Inflammatory macrophage (primary cell): ENCODE measurements around the gene MCMBP.
"Not testable (repeated sequence)": the region's sequence is repeated elsewhere in the genome, so short reads cannot be mapped to it uniquely, and the experiment has no call there.

Source experiments
- DNase-seq, 2 donors: peaks; one replicate each; pipeline ENCODE4 v3.0.0-alpha.2; 2020 to 2022
- total RNA-seq, 18 experiments: gene quantifications; one replicate each; lab custom pipeline; 2026; ENCODE audit warnings: mixed read lengths in 6 of 18, inconsistent platforms in 2 of 18; lab: John Stamatoyannopoulos, UW

Gene MCMBP, protein sequence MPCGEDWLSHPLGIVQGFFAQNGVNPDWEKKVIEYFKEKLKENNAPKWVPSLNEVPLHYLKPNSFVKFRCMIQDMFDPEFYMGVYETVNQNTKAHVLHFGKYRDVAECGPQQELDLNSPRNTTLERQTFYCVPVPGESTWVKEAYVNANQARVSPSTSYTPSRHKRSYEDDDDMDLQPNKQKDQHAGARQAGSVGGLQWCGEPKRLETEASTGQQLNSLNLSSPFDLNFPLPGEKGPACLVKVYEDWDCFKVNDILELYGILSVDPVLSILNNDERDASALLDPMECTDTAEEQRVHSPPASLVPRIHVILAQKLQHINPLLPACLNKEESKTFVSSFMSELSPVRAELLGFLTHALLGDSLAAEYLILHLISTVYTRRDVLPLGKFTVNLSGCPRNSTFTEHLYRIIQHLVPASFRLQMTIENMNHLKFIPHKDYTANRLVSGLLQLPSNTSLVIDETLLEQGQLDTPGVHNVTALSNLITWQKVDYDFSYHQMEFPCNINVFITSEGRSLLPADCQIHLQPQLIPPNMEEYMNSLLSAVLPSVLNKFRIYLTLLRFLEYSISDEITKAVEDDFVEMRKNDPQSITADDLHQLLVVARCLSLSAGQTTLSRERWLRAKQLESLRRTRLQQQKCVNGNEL
- 96.3 to 196 (median 142) reads per million in 18 experiments for total RNA-seq

DNA sequence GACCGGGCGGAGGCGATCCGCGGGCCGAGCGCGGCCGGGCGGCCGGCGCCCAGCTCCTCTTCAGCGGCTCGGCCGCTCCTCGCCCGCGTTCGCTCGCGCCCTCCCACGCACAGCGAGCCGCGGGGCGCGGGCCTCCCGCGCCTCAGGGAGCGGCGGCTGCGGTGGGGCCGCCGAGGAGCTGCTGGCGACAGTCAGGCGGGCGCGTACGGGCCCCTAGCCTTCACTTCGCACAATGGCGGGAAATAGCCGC lies at the start of gene MCMBP:
TSS of gene MCMBP (minus strand) at position 234 of the 250 bp plus-strand sequence. CDS start 259 bp downstream, outside the sequence.
- DNase-seq, result no peak

DNA sequence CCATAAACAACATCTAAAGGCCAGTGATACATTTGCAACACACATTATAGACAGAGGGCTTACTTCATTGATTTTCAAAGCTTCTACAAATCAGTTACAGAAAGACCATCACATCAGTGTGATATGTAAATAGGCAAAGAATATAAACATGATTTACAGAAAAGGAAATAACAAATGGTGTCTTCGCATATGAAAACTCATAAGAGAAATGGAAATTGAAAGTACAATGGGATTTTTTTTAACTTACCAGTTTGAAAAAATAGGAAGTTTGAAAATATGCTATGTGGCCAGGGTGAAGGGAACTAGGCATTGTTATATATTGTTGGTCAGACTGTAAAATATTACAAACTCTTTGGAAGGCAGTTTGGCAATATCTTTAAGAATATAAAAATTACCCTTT lies 47.2 kb upstream of the MCMBP start:
- peak; percentile 23 to 59 for DNase-seq

DNA sequence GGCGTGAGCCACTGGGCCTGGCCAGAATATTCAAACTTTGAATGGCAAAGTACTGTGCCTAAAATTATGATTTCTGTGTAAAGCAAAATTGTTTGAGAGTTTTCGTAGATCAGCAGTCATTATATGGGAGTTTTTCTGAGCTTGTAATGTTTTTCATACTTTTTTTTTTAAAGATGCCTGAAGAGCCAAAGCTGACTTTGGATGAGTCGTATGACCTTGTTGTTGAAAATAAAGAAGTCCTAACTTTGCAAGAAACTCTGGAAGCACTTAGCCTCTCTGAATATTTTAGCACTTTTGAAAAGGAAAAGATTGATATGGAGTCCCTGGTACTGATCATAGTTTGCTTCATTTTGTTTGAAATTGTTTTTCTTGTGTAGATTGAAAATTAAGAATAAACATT lies 46.6 kb upstream of the MCMBP start:
- peak in 1 of 2 donors; percentile 3 for DNase-seq

DNA sequence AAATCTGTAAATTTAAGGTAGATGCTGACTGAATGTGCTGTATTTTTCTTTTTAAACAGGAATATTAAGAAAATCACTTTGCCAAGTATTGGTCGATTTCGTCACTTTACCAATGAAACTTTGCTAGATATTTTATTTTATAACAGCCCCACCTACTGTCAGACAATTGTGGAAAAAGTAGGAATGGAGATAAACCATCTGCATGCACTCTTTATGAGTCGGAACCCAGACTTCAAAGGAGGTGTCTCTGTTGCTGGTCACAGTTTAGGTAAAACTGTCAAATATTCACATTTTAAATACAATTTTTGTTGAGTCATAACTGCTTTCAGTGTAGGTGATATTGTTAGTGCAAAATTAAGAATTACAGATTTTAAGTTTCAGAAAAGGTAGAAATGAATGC lies 45.1 kb upstream of the MCMBP start:
- DNase-seq, result no peak

DNA sequence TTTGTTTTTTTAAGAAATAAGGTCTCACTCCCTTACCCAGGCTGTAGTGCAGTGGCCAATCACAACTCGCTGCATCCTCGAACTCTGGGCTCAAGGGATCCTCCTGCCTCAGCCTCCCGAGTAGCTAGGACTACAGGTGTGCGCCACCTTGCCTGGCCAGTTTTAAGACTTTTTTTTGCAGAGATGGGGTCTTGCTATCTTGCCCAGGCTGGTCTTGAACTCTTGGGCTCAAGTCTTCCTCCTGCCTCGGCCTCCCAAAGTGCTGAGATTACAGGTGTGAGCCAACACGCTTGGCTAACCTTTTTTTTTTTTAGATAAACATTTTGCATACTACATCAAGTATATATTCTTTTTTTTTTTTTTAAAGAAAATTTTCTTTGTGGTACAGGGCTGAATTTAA lies 38.0 kb upstream of the MCMBP start:
- no peak for DNase-seq

DNA sequence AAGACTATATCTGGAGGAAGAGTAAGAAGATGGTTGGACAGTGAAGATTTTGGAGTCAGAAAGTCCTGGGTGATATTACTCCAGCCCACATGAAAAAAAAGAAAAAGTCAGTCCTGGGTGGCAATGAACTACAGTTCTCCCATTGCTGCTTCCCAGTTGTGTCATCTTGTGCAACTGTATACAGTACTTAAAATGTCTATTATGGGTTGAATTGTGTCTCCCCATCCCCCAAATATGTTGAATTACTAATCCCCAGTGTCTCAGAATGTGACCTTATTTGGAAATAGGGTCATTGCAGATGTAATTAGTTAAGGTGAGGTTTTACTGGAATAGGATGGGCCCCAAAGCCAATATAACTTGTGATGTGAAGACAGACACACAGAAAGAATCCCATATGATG lies 35.5 kb upstream of the MCMBP start:
- DNase-seq, result no peak

DNA sequence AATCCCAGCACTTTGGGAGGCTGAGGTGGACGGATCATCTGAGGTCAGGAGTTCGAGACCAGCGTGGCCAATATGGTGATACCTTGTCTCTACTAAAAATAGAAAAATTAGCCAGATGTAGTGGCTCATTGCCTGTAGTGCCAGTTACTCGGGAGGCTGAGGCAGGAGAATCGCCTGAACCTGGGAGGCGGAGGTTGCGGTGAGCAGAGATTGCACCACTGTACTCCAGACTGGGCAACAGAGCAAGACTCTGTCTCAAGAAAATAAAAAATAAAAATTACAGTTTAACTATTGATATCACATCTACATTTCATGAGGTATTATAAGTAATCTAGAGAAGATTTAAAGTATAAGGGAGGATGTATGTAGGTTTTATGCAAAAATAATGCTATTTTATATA lies 35.1 kb upstream of the MCMBP start:
- DNase-seq, result not testable (repeated sequence)

DNA sequence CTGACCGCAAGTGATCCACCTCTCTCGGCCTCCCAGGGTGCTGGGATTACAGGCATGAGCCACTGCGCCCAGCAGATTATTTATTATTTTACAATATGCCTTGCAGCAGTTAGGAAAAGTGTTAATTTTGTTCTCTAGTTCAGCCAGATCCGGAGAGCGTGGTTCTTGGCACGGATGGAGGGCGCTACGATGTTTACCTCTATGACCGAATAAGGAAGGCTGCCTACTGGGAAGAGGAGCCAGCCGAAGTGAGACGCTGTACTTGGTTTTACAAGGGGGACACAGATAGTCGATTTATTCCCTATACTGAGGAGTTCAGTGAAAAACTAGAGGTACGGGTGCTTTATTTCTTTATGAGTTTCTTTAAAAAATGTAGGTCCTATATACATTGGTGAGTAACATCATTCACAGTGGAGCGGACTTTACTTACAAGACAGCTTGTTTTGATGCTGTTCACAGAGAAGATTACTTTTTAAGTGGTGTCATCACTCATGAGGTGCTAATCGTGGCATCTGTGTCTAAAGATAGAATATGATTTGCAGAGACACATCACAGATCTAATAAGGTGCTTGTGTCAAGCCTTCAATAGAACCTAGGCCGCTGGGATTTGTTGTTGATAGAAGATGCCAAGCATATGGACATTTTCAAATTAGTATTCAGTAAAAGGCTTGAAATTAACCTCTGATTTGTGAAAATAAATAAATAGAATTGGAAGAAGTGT lies 31.5 kb upstream of the MCMBP start:
- no peak for DNase-seq

DNA sequence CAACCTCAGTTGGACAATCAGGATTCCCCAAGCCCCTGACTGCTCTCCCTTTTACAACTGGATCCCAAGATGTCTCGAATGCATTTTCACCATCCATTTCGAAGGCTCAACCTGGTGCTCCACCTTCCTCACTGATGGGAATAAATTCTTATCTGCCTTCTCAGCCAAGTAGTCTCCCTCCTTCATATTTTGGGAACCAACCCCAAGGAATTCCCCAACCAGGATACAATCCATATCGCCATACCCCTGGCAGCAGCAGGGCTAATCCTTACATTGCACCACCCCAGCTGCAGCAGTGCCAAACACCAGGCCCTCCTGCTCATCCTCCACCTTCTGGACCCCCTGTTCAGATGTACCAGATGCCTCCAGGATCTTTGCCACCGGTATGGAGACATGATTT lies 25.9 kb upstream of the MCMBP start:
- DNase-seq, result no peak

DNA sequence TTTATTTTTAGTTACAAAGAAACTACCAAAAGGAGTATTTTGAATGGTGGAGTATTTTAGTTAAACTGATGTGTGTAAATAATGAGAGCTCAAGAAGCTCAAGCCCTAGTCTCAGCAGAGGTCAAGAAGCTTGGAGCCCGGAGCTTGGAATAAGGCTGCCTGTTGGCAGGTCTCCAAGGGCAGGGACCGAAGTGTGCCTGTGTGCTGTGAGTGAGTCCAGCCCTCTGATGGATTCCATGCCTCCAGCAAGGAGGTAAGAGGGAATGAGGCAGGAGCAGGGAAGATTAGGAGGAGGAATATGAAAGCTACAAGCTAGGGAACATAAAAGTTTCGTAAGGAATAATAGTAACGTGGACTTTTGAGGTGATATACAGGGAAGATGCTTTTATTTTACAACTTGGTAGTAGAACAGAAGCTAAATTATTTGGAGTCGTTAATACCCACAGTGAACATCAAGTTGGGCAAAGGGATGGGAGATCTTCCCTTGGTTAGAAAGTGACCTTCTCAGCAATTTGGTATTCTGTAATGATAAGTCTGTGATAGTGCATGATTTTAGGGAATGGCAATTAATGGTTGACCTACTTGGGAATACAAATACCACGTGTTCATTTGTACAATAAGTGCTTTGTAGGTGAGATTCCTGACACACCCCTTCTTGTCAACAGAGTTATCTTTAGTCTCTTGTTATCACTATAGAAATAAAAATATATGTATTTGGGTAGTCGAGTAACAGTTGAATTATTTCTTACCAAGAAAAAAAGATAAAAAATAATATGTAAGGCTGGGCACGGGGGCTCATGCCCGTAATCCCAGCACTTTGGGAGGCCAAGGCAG lies 24.5 kb upstream of the MCMBP start:
- no peak for DNase-seq

DNA sequence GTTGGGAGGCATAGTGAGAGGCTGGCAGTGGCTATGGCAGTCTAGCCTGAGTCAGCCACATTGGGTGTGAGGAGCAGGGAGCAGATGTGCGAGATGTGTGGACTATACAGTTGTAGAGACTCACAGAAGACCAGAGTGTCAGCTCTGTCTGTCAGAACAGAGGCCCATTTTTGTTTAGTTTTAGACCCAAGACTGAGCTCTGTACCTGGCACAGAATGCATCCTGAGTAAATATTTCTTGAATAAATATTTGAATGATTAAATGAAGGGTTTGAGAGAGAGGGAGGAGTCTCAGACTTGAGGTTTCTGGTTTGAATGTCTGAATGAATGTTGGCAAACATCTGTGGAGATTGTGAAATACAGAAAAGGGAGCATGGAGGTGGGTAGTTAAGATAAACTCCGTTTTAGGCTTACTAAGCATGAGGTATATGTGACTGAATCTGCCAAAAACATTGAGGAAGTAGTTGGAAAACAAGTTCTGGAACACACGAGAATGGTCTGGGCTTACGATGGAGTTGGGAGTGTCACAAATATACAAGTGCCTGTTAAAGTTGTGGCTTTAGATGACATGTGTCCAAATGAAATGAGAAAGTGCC lies 23.5 kb upstream of the MCMBP start:
- peak; percentile 36 to 45 for DNase-seq

DNA sequence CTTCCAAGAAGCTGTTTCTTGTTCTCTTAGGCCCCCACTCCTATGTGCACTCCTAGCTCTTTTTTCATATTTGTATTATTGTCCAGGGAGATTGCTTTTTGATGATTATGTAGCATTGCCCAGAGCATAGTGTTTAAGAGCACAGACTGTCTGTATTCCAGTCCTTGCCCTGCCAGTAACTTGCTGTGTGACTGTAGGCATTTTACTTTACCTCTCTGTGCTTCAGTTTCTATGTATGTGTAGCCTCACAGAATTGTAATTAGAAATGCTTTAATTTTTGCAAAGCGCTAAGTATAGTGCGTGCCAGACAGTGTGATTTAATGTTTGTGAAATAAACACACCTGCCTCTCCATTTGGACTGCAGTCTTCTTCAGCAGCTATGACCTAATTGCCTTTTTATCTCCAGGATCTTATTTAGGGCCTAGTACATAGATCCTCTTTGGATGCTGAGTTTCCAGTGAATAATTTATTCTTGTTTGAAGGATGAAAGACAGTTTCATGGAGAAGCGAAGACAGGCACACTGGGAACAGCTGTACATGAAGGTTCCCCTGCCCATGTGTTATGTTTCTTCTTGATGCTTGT lies 21.3 kb upstream of the MCMBP start:
- no peak for DNase-seq

DNA sequence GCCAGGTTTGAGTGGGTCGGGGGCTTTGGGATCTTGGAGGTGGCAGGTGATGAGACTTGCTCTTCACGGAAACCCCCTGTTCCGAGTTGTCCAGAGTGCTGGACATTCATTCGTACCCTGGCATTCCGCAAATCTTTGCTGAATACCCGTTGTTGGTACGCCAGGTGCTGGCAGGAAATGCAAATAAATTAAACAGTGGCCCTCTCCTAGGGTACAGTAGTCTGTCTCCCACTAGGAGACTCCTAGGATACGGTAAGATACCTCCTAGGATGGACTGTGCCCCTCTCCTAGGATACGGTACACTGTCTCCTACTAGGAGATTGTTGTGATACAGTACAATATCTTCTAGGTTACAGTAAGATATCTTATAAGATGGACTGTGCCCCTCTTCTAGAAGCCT lies 20.4 kb upstream of the MCMBP start:
- no peak for DNase-seq

DNA sequence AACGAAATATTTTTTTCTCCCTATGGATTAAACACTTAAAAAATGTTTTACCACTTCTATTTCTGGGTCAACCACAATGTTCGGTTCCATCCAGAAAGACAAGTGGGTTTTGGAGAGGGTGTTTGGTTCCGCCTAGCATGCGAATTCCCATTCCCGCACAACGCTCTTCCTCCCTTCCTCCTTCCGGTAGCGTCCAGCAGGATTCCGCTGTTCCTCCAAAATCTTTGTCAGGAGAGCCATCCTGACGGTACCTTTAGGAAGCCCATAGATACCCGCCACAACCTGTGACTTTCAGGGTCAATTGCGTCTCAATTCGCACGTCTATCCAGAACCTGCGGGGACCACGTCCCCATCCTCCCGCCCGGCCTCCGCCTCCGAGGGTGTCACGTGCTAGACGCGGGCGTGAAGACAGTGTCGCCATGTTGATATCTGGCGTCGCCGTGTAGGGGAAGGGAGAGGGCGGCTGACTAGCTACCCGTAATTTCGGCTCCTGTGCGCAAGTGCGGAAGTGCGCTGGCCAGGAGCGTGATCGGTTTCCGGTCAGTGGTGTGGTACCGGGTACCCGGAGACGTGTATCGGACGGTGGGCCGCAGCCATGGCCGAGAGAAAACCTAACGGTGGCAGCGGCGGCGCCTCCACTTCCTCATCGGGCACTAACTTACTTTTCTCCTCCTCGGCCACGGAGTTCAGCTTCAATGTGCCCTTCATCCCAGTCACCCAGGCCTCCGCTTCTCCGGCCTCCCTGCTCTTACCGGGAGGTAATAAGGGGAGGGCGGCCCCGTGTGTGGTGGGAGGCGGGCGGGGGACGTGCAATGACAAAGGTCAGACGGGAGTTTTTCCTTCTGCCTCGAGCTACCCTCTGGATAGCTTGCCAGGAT lies 19.8 kb upstream of the MCMBP start, which contains the start of gene SEC23IP:
TSS of gene SEC23IP (plus strand) at position 543 of the 878 bp plus-strand sequence. CDS start at position 596, 53 bp downstream.
- peak; percentile 96 to 97 for DNase-seq

DNA sequence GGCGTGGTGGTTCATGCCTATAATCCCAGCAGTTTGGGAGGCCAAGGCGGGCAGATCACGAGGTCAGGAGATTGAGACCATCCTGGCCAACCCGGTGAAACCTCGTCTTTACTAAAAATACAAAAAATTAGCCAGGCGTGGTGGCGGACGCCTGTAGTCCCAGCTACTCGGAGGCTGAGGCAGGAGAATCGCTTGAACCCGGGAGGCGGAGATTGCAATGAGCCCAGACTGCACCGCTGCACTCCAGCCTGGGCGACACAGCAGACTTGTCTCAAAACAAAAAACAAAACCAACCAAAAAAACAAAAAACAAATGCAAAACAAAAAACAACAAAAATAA lies 19.2 kb upstream of the MCMBP start:
- DNase-seq, result not testable (repeated sequence)

DNA sequence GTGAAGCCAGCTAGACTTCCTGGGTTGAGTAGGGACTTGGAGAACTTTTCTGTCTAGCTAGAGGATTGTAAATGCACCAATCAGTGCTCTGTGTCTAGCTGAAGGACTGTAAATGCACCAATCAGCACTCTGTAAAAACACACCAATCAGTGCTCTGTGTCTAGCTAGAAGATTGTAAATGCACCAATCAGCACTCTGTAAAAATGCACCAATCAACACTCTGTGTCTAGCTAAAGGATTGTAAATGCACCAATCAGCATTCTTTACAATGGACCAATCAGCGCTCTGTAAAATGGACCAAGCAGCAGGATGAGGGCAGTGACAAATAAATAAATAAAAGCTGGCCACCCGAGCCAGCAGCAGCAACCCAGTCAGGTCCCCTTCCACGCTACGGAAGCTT lies 17.7 kb upstream of the MCMBP start:
- DNase-seq, result not testable (repeated sequence)

DNA sequence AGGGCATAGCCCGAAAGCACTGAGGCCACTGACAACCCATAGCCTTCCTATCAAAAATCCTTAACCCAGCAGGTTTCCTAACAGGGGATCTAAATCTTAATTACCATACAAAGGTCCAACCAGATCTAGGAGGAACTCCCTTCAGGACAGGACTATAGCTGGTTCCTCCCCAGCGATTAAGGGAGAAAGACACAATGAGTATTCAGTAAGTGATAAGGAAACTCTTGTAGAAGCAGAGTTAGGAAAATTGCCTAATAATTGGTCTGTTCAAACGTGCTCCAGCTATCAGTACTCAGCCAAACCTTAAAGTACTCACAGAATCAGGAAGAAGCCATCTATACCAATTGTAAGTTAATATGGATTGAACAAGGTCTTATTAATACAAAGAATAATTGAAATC lies 16.6 kb upstream of the MCMBP start:
- DNase-seq, result peak; percentile 6 to 8

DNA sequence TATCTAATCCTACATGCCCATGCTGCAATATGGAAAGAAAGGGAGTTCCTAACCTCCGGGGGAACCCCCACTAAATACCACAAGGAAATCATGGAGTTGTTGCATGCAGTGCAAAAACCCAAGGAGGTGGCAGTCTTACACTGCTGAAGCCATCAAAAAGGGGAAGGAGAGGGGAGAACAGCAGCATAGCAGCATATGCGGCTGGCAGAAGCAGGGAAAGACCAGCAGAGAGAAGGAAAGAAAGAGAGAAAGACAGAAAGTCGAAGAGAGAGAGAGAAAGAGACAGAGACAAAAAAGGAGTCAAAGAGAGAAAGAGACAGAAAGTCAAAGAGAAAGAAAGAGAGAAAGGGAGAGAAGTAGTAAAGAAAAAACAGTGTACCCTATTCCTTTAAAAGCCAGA lies 16.1 kb upstream of the MCMBP start:
- peak; percentile 38 to 47 for DNase-seq

DNA sequence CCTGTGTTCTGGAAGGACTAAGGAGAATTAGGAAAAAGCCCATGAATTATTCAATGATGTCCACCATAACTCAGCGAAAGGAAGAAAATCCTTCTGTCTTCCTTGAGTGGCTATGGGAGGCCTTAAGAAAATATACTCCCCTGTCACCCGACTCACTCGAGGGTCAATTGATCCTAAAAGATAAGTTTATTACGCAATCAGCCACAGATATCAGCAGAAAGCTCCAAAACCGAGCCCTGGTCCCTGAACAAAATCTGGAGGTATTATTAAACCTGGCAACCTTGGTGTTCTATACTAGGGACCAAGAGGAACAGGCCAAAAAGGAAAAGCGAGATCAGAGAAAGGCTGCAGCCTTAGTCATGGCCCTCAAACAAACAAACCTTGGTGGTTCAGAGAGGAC lies 13.4 kb upstream of the MCMBP start:
- DNase-seq, result not testable (repeated sequence)

DNA sequence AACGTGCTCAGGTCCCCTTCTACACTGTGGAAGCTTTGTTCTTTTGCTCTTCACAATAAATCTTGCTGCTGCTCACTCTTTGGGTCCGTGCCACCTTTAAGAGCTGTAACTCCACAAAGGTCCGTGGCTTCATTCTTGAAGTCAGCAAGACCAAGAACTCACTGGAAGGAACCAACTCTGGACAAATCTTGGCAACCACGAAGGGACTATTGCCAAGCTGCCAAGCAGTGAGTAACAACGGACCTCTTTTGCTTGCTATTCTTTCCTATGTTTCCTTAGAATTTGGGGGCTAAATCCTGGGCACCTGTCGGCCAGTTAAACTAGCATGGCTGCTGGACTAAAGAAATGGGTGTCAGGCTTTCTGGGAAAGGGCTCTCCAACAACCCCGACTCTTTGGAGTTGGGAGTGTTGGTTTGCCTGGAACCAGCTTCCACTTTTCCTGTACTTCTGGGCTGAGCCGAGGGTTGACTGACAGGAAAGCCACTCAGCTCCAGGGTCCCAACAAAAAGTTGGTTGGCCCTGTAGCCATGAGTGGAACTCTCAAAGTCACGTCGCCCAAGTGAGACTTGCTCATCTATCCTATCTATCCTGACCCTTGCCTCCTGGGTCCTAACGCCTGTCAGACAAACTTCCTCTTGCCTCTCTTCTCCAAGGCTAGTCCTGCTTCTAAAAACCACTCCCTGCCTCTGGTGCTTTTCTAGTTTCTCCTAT lies 11.4 kb upstream of the MCMBP start:
- not testable (repeated sequence) for DNase-seq
